H1 (cell line): ENCODE data around the gene ADGRL3.

ENCODE experiments used
- BRCA1 ChIP-seq: IDR thresholded peaks from 2 replicates; pipeline ENCODE4 v1.6.1; 2012; ENCODE audit warnings: low read depth, low read length, improper control_type of control experiment
- CHD2 ChIP-seq: IDR thresholded peaks from 2 replicates; pipeline ENCODE4 v1.6.1; 2012; ENCODE audit warnings: low read length, improper control_type of control experiment
- CTCF ChIP-seq, 3 experiments: IDR thresholded peaks; 1 replicate in 2 of 3; 2 replicates in 1 of 3; pipeline versions ENCODE4 v1.5.1 to v1.6.1; 2011; ENCODE audit warnings: low read length in 3 of 3, mild to moderate bottlenecking in 3 of 3, inconsistent platforms in 2 of 3, low read depth in 1 of 3, moderate library complexity in 1 of 3; ENCODE audit not compliant: insufficient read depth in 1 of 3; ENCODE audit errors: control extremely low read depth in 1 of 3
- EZH2 ChIP-seq: fragments of 200-600 bp; sonication (generic); IDR thresholded peaks from 2 replicates; pipeline ENCODE4 v1.7.1; 2012; ENCODE audit warnings: low read depth, mild to moderate bottlenecking, moderate library complexity, low read length, inconsistent platforms; ENCODE audit not compliant: severe bottlenecking

DNA sequence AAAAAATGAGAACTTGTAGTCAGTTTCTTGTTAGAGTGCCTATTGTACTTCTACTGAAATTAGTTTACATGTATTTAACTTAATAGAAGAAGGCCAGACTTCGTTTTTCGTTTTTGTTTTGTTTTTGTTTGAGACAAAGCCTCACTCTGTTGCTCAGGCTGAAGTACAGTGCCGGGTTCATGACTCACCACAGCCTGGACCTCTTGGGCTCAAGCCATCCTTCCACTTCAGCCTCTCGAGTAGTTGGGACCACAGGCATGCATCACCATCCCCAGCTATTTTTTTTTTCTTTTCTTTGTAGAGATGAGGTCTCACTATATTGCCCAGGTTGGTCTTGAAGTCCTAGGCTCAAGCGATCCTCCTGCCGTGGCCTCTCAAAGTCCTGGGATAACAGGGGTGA, 793.9 kb downstream of the ADGRL3 start:
- TF ChIP-seq CHD2 (no peak), BRCA1 (no peak), CTCF (IDR thresholded peaks at IDR 0.05; ENCODE audit: control extremely low read depth in 1 of 3, insufficient read depth in 1 of 3, low read depth in 1 of 3, low read length in 3 of 3) (no peak), EZH2 (no peak)
